OCI-LY1 (cell line): ENCODE measurements around the gene EPHA4.

Source experiments
- H2AFZ ChIP-seq: fragments of 200-600 bp; sonication (generic), shearing (Covaris generic); 2 replicates; pipeline ENCODE4 v1.6.0; 2014; ENCODE audit warnings: antibody characterized with exemption, mild to moderate bottlenecking, low read length
- H3F3A ChIP-seq: fragments of 200-600 bp; sonication (generic), shearing (Covaris generic); 2 replicates; pipeline ENCODE4 v1.6.0; 2014; ENCODE audit warnings: mild to moderate bottlenecking, antibody characterized with exemption, low read length, moderate library complexity; ENCODE audit not compliant: insufficient read depth
- H3K27ac ChIP-seq: fragments of 200-600 bp; sonication (generic); 2 replicates; pipeline ENCODE4 v1.5.1; 2014; ENCODE audit warnings: low read length, mixed run types, mild to moderate bottlenecking, low read depth; ENCODE audit not compliant: poor library complexity, severe bottlenecking
- H3K27me3 ChIP-seq: fragments of 200-600 bp; sonication (generic); 2 replicates; pipeline ENCODE4 v1.6.0; 2014; ENCODE audit warnings: antibody characterized with exemption, mild to moderate bottlenecking, low read length, moderate library complexity; ENCODE audit not compliant: insufficient read depth
- H3K36me3 ChIP-seq: fragments of 200-600 bp; sonication (generic); 2 replicates; pipeline ENCODE4 v1.6.1; 2014; ENCODE audit warnings: mild to moderate bottlenecking, antibody characterized with exemption, low read length, moderate library complexity, mixed read lengths; ENCODE audit not compliant: insufficient read depth
- H3K4me1 ChIP-seq: fragments of 200-600 bp; sonication (generic); 2 replicates; pipeline ENCODE4 v1.5.1; 2014; ENCODE audit warnings: mild to moderate bottlenecking, low read length, moderate library complexity; ENCODE audit not compliant: insufficient read depth, severe bottlenecking
- H3K4me2 ChIP-seq: fragments of 200-600 bp; sonication (generic), shearing (Covaris generic); 2 replicates; pipeline ENCODE4 v1.6.1; 2014; ENCODE audit warnings: low read length
- H3K4me3 ChIP-seq: fragments of 200-600 bp; sonication (generic); 2 replicates; pipeline ENCODE4 v1.5.1; 2014; ENCODE audit warnings: low read length, low read depth, mild to moderate bottlenecking, mixed read lengths; ENCODE audit not compliant: poor library complexity, severe bottlenecking
- H3K79me2 ChIP-seq: fragments of 200-600 bp; shearing (Covaris generic); 2 replicates; pipeline ENCODE4 v1.6.1; 2016; ENCODE audit warnings: mixed run types, low read length, mixed read lengths; ENCODE audit not compliant: insufficient read depth
- H3K9ac ChIP-seq: fragments of 200-600 bp; sonication (generic), shearing (Covaris generic); 2 replicates; pipeline ENCODE4 v1.6.1; 2014; ENCODE audit warnings: mild to moderate bottlenecking, low read length, mixed read lengths
- H3K9me2 ChIP-seq: fragments of 200-600 bp; sonication (generic), shearing (Covaris generic); 2 replicates; pipeline ENCODE4 v1.6.1; 2014; ENCODE audit warnings: low read depth, mild to moderate bottlenecking, low read length, mixed read lengths
- H3K9me3 ChIP-seq: fragments of 200-600 bp; shearing (Covaris generic); 2 replicates; pipeline ENCODE4 v1.6.1; 2014; ENCODE audit warnings: low read length, mixed read lengths
- H4K20me1 ChIP-seq: fragments of 200-600 bp; sonication (generic), shearing (Covaris generic); 2 replicates; pipeline ENCODE4 v1.6.0; 2016; ENCODE audit warnings: mild to moderate bottlenecking, low read length; ENCODE audit not compliant: insufficient read depth
- EZH2 ChIP-seq: fragments of 200-600 bp; sonication (generic), shearing (Covaris generic); IDR thresholded peaks from 2 replicates; pipeline ENCODE4 v1.8.0; 2017; ENCODE audit warnings: borderline replicate concordance, mixed run types, mild to moderate bottlenecking, antibody characterized with exemption, low read length, moderate library complexity, mixed read lengths
- TF ChIP-seq, protein P1 (sequence below): fragments of 200-600 bp; sonication (generic), shearing (Covaris generic); IDR thresholded peaks from 2 replicates; pipeline ENCODE4 v1.5.1; 2017; ENCODE audit warnings: mild to moderate bottlenecking, antibody characterized with exemption, low read length, moderate library complexity, mixed read lengths

EPHA4 gene

DNA sequence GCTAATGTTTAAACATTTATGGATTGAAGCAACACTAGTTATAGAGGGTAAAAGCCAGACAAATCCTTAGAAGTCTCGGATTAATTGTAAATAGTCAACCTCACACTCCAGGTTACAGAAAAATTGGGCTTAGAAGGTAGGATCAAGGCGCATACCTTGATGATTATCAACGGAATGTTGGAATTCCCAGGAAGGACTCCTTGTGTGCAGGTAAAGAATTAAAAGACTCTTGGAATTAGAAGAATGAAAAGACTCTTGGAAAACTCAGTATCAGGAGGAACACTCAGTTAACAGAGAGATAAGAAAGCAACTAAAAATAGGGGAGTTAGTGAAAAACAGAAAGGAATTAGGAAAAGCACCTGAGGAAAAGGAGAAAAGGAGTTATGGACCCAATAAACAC is 29.3 kb upstream of the EPHA4 start:
- Histone ChIP-seq H3F3A (no peaks in the 10 kb centered on the region), H4K20me1 (no peaks in the 10 kb centered on the region), H3K4me2 (no peak overlapping the region), H3K9ac (no peak overlapping the region), H3K27me3 (no peaks in the 10 kb centered on the region), H3K9me2 (no peaks in the 10 kb centered on the region), H3K36me3 (no peaks in the 10 kb centered on the region), H3K27ac (no peak overlapping the region), H3K9me3 (no peaks in the 10 kb centered on the region), H2AFZ (no peak overlapping the region), H3K4me3 (no peak overlapping the region), H3K79me2 (no peaks in the 10 kb centered on the region), H3K4me1 (no peaks in the 10 kb centered on the region)
- TF ChIP-seq EZH2: no peak
- TF ChIP-seq, protein P1, sequence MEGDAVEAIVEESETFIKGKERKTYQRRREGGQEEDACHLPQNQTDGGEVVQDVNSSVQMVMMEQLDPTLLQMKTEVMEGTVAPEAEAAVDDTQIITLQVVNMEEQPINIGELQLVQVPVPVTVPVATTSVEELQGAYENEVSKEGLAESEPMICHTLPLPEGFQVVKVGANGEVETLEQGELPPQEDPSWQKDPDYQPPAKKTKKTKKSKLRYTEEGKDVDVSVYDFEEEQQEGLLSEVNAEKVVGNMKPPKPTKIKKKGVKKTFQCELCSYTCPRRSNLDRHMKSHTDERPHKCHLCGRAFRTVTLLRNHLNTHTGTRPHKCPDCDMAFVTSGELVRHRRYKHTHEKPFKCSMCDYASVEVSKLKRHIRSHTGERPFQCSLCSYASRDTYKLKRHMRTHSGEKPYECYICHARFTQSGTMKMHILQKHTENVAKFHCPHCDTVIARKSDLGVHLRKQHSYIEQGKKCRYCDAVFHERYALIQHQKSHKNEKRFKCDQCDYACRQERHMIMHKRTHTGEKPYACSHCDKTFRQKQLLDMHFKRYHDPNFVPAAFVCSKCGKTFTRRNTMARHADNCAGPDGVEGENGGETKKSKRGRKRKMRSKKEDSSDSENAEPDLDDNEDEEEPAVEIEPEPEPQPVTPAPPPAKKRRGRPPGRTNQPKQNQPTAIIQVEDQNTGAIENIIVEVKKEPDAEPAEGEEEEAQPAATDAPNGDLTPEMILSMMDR: no peak

DNA sequence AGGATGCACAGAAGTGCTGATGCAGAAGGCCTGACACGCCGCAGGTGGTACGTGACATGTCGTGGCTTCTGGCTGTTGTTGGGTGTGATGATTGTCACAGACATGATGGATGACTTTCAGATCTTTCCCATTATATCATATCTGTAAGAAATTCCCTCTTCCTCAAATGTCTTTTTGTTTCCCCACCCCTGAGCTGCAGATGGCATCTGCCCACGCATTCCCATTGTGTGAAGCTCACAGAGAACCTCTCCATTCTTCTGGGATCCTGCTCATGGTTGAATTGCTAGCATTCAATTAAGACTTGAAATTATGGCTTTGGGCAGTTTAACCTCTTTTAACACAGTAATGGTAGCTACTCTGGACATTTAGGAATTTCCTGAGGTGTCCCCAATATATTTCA is 28.3 kb upstream of the EPHA4 start:
- no peaks in the 10 kb centered on the region for H3K9me2 ChIP-seq
- no peak overlapping the region for H2AFZ ChIP-seq
- no peaks in the 10 kb centered on the region for H3K27me3 ChIP-seq
- H3K36me3 ChIP-seq: no peaks in the 10 kb centered on the region
- H3K9me3 ChIP-seq: no peaks in the 10 kb centered on the region
- H3K4me1 ChIP-seq: no peaks in the 10 kb centered on the region
- no peak overlapping the region for H3K4me3 ChIP-seq
- TF ChIP-seq EZH2: no peak
- TF ChIP-seq, protein P1: no peak
- no peak overlapping the region for H3K9ac ChIP-seq
- H3K4me2 ChIP-seq: no peak overlapping the region
- H4K20me1 ChIP-seq: no peaks in the 10 kb centered on the region
- H3K79me2 ChIP-seq: no peaks in the 10 kb centered on the region
- H3F3A ChIP-seq: no peaks in the 10 kb centered on the region
- H3K27ac ChIP-seq: no peak overlapping the region

GRCh38 chr2:221596192-221596591 is 24.1 kb upstream of the EPHA4 start:
- H3K79me2 ChIP-seq: no peaks in the 10 kb centered on the region
- no peak overlapping the region for H3K4me2 ChIP-seq
- no peak overlapping the region for H3K9ac ChIP-seq
- no peaks in the 10 kb centered on the region for H3K36me3 ChIP-seq
- no peak overlapping the region for H3K27ac ChIP-seq
- no peaks in the 10 kb centered on the region for H3K9me3 ChIP-seq
- no peaks in the 10 kb centered on the region for H3K4me1 ChIP-seq
- H3K9me2 ChIP-seq: no peaks in the 10 kb centered on the region
- TF ChIP-seq EZH2: no peak
- no peaks in the 10 kb centered on the region for H3K27me3 ChIP-seq
- H3K4me3 ChIP-seq: no peak overlapping the region
- H2AFZ ChIP-seq: no peak overlapping the region
- no peaks in the 10 kb centered on the region for H3F3A ChIP-seq
- no peaks in the 10 kb centered on the region for H4K20me1 ChIP-seq

DNA sequence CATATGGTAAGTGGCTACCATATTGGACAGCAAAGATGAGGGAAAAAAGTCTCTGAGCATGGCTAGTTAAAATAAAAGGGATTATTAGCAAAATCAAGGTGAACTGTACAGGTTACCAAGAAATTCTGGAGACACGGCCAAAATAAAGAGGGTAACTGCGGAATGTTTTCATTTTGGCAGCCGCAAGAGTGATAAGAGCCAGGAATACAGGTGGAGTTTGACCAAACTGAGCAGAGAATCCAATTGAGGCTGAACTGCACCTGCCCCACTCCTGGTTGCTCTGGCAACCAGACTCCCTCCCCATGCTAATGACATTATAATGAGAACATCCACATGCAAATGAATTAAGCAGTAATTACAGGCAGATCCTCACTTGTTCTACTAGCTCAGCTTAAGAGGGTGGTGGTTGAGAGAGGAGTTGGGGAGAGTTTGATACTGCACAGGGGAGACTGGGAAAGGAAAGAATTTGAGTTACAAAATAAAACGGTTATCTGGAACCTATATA is 18.8 kb upstream of the EPHA4 start:
- Histone ChIP-seq H3K36me3 (no peaks in the 10 kb centered on the region), H3K9me2 (no peaks in the 10 kb centered on the region), H3K4me1 (no peaks in the 10 kb centered on the region), H3K79me2 (no peaks in the 10 kb centered on the region), H3K27me3 (no peaks in the 10 kb centered on the region), H3K4me2 (no peak overlapping the region), H3K4me3 (no peak overlapping the region), H3K27ac (no peak overlapping the region), H3F3A (no peaks in the 10 kb centered on the region), H3K9me3 (no peaks in the 10 kb centered on the region), H4K20me1 (no peaks in the 10 kb centered on the region), H2AFZ (no peak overlapping the region), H3K9ac (no peak overlapping the region)
- TF ChIP-seq, protein P1: no peak
- no peak for TF ChIP-seq EZH2
